H1 (cell line): Measurements from ENCODE around the gene GSTT4. TPM values are rescaled to one million over a fixed set of nuclear protein-coding genes. Genes with fewer than 3 reads are reported as not detected.

Experiments used
- CTCF ChIA-PET: fragments of 300-600 bp; sonication (Branson Sonifier 250); formaldehyde crosslinking; loops from one replicate; lab custom pipeline; 2021; ENCODE audit not compliant: partially characterized antibody; lab: Charles Lee
- POLR2A ChIA-PET: fragments of 300-600 bp; sonication (Branson Sonifier 250); formaldehyde crosslinking; loops from one replicate; lab custom pipeline; 2021; ENCODE audit warnings: inconsistent platforms; ENCODE audit not compliant: partially characterized antibody; lab: Charles Lee
- DNase-seq, 2 experiments: peaks; one replicate each; pipeline versions ENCODE4 v3.0.0 to v3.0.0-alpha.2; 2010 to 2022; ENCODE audit warnings: low spot score in 2 of 2, low read depth in 1 of 2, mixed read lengths in 1 of 2
- FAIRE-seq: peaks from 2 replicates; lab custom pipeline; 2011; peaks lifted over from hg19 to GRCh38; lab: Jason Lieb, UNC
- H2AFZ ChIP-seq: 2 replicates; pipeline ENCODE4 v1.8.1; 2012; ENCODE audit warnings: low read length, inconsistent platforms
- H2AK5ac ChIP-seq: 2 replicates; pipeline ENCODE4 v1.6.1; 2013; ENCODE audit warnings: low read depth, low read length
- H2BK120ac ChIP-seq: replicated peaks from 2 replicates; pipeline ENCODE3; 2013; ENCODE audit warnings: low read depth, low read length, inconsistent platforms
- H2BK12ac ChIP-seq: 2 replicates; pipeline ENCODE4 v1.6.1; 2013; ENCODE audit warnings: low read depth, low read length
- H2BK15ac ChIP-seq: 2 replicates; pipeline ENCODE4 v1.6.1; 2013; ENCODE audit warnings: low read length
- H2BK20ac ChIP-seq: 2 replicates; pipeline ENCODE4 v1.6.1; 2013; ENCODE audit warnings: low read length
- H2BK5ac ChIP-seq: 2 replicates; pipeline ENCODE4 v1.6.1; 2013; ENCODE audit warnings: low read depth, low read length
- H3K14ac ChIP-seq: 2 replicates; pipeline ENCODE4 v1.6.1; 2013; ENCODE audit warnings: inconsistent platforms; ENCODE audit not compliant: insufficient read length
- H3K18ac ChIP-seq: 2 replicates; pipeline ENCODE4 v1.6.1; 2013; ENCODE audit warnings: low read length; ENCODE audit errors: extremely low read depth
- H3K23ac ChIP-seq: 2 replicates; pipeline ENCODE4 v1.6.1; 2013; ENCODE audit warnings: inconsistent platforms; ENCODE audit not compliant: insufficient read length
- H3K23me2 ChIP-seq: 2 replicates; pipeline ENCODE4 v1.6.1; 2013; ENCODE audit warnings: low read depth, low read length
- H3K27ac ChIP-seq: 2 replicates; pipeline ENCODE4 v1.6.1; 2011; ENCODE audit warnings: low read depth, low read length, inconsistent platforms
- H3K27me3 ChIP-seq, 4 experiments: replicated peaks in 1 of 4; 1 replicate in 1 of 4; 2 replicates in 3 of 4; pipeline versions ENCODE4 v1.6.1 to v1.8.1; 2011 to 2013; ENCODE audit warnings: low read length in 3 of 4, mild to moderate bottlenecking in 3 of 4, inconsistent platforms in 2 of 4, mixed read lengths in 2 of 4, moderate library complexity in 1 of 4; ENCODE audit not compliant: control insufficient read depth in 3 of 4, insufficient read depth in 3 of 4; ENCODE audit errors: extremely low read depth in 1 of 4
- H3K36me3 ChIP-seq, 4 experiments: 2 replicates each; pipeline versions ENCODE4 v1.6.1 to v1.8.1; 2011 to 2013; ENCODE audit warnings: mild to moderate bottlenecking in 4 of 4, low read length in 3 of 4, moderate library complexity in 2 of 4, control low read depth in 1 of 4, inconsistent platforms in 1 of 4; ENCODE audit not compliant: insufficient read depth in 4 of 4, control insufficient read depth in 2 of 4
- H3K4ac ChIP-seq: replicated peaks from 2 replicates; pipeline ENCODE3; 2013; ENCODE audit warnings: low read length, low read depth, mixed read lengths, inconsistent platforms; ENCODE audit not compliant: insufficient read length
- H3K4me1 ChIP-seq, 4 experiments: replicated peaks in 1 of 4; 1 replicate in 1 of 4; 2 replicates in 3 of 4; pipeline versions ENCODE4 v1.6.1 to v1.8.1; 2011 to 2013; ENCODE audit warnings: low read length in 3 of 4, inconsistent platforms in 2 of 4, mixed read lengths in 1 of 4; ENCODE audit not compliant: insufficient read depth in 4 of 4, control insufficient read depth in 3 of 4
- H3K4me2 ChIP-seq, 2 experiments: 2 replicates each; pipeline versions ENCODE4 v1.6.1 to v1.8.1; 2011 to 2013; ENCODE audit warnings: low read depth in 2 of 2, low read length in 2 of 2, control low read depth in 1 of 2, inconsistent platforms in 1 of 2, mild to moderate bottlenecking in 1 of 2; ENCODE audit not compliant: insufficient read depth in 1 of 2
- H3K4me3 ChIP-seq, 4 experiments: fragments of 200-600, 300-600 bp in 1 of 4; sonication (generic), shearing (Covaris generic), sonication (Bioruptor Twin) in 1 of 4; 2 replicates each; pipeline versions ENCODE4 v1.5.1 to v1.8.1; 2011 to 2016; ENCODE audit warnings: low read length in 4 of 4, low read depth in 3 of 4, control low read depth in 2 of 4, inconsistent platforms in 2 of 4, mild to moderate bottlenecking in 2 of 4, mixed read lengths in 1 of 4, moderate library complexity in 1 of 4; ENCODE audit not compliant: insufficient read depth in 2 of 4; ENCODE audit errors: extremely low read depth in 1 of 4
- H3K56ac ChIP-seq: replicated peaks from 2 replicates; pipeline ENCODE3; 2013; ENCODE audit warnings: low read depth, mild to moderate bottlenecking, mixed read lengths, low read length, inconsistent platforms; ENCODE audit not compliant: insufficient read length
- H3K79me1 ChIP-seq: 2 replicates; pipeline ENCODE4 v1.6.1; 2013; ENCODE audit warnings: low read depth, low read length, control low read depth
- H3K79me2 ChIP-seq, 2 experiments: 2 replicates each; pipeline versions ENCODE4 v1.6.1 to v1.8.1; 2012 to 2013; ENCODE audit warnings: low read length in 2 of 2, mild to moderate bottlenecking in 2 of 2, inconsistent platforms in 1 of 2; ENCODE audit not compliant: insufficient read depth in 2 of 2, control insufficient read depth in 1 of 2
- H3K9ac ChIP-seq, 4 experiments: replicated peaks in 1 of 4; 1 replicate in 1 of 4; 2 replicates in 3 of 4; pipeline versions ENCODE4 v1.6.1 to v1.8.1; 2011 to 2013; ENCODE audit warnings: low read depth in 3 of 4, low read length in 3 of 4, control low read depth in 2 of 4, mild to moderate bottlenecking in 2 of 4, moderate library complexity in 2 of 4, inconsistent platforms in 1 of 4; ENCODE audit errors: extremely low read depth in 1 of 4
- H3K9me3 ChIP-seq, 2 experiments: 2 replicates each; pipeline versions ENCODE4 v1.6.1 to v1.8.1; 2012 to 2013; ENCODE audit warnings: mild to moderate bottlenecking in 2 of 2, moderate library complexity in 2 of 2, control low read depth in 1 of 2, inconsistent platforms in 1 of 2, low read depth in 1 of 2, low read length in 1 of 2, mixed read lengths in 1 of 2; ENCODE audit not compliant: insufficient read depth in 2 of 2
- H4K20me1 ChIP-seq, 2 experiments: replicated peaks in 1 of 2; 2 replicates each; pipeline versions ENCODE3 to v1.8.1; 2011 to 2013; ENCODE audit warnings: inconsistent platforms in 2 of 2, low read length in 2 of 2, mild to moderate bottlenecking in 1 of 2; ENCODE audit not compliant: insufficient read depth in 2 of 2, control insufficient read depth in 1 of 2
- H4K5ac ChIP-seq: 2 replicates; pipeline ENCODE4 v1.6.1; 2013; ENCODE audit warnings: low read length, low read depth, mixed read lengths, inconsistent platforms; ENCODE audit not compliant: insufficient read length
- H4K8ac ChIP-seq: 2 replicates; pipeline ENCODE4 v1.8.0; 2013; ENCODE audit warnings: mild to moderate bottlenecking, moderate library complexity, low read length, inconsistent platforms; ENCODE audit not compliant: insufficient read depth; ENCODE audit errors: extremely low read depth
- H4K91ac ChIP-seq: replicated peaks from 2 replicates; pipeline ENCODE3; 2013; ENCODE audit warnings: low read length, mixed read lengths, inconsistent platforms; ENCODE audit not compliant: insufficient read length
- ATF2 ChIP-seq: IDR thresholded peaks from 2 replicates; pipeline ENCODE4 v1.6.1; 2012; ENCODE audit warnings: low read length, inconsistent platforms
- BRCA1 ChIP-seq: IDR thresholded peaks from 2 replicates; pipeline ENCODE4 v1.6.1; 2012; ENCODE audit warnings: low read depth, low read length, improper control_type of control experiment
- CEBPB ChIP-seq: IDR thresholded peaks from 2 replicates; pipeline ENCODE4 v1.6.1; 2012; ENCODE audit warnings: low read depth, low read length
- CTBP2 ChIP-seq: IDR thresholded peaks from 2 replicates; pipeline ENCODE4 v1.7.0; 2011; ENCODE audit warnings: borderline replicate concordance, mild to moderate bottlenecking, moderate library complexity, mixed read lengths, low read length; ENCODE audit not compliant: insufficient read depth, insufficient read length
- EZH2 ChIP-seq: fragments of 200-600 bp; sonication (generic); IDR thresholded peaks from 2 replicates; pipeline ENCODE4 v1.7.1; 2012; ENCODE audit warnings: low read depth, mild to moderate bottlenecking, moderate library complexity, low read length, inconsistent platforms; ENCODE audit not compliant: severe bottlenecking
- GTF2F1 ChIP-seq: IDR thresholded peaks from 2 replicates; pipeline ENCODE4 v1.6.1; 2012; ENCODE audit warnings: low read depth, low read length, improper control_type of control experiment, borderline replicate concordance
- KDM1A ChIP-seq: fragments of 200-600, 300-600 bp; sonication (generic); IDR thresholded peaks from 2 replicates; pipeline ENCODE4 v1.7.1; 2016; ENCODE audit warnings: mild to moderate bottlenecking, low read length, borderline replicate concordance
- MAX ChIP-seq: IDR thresholded peaks from 2 replicates; pipeline ENCODE4 v1.6.1; 2012; ENCODE audit warnings: inconsistent platforms
- NANOG ChIP-seq: IDR thresholded peaks from 2 replicates; pipeline ENCODE4 v1.6.1; 2011; ENCODE audit warnings: low read length, low read depth, mild to moderate bottlenecking, inconsistent platforms; ENCODE audit not compliant: insufficient read depth, poor library complexity, severe bottlenecking
- RFX5 ChIP-seq: IDR thresholded peaks from 2 replicates; pipeline ENCODE4 v1.6.1; 2011; ENCODE audit warnings: low read depth, low read length, improper control_type of control experiment, borderline replicate concordance
- SP4 ChIP-seq: IDR thresholded peaks from 2 replicates; pipeline ENCODE4 v1.6.1; 2012; ENCODE audit warnings: low read length, inconsistent platforms
- SRF ChIP-seq: IDR thresholded peaks from 2 replicates; pipeline ENCODE4 v1.6.1; 2011; ENCODE audit warnings: mild to moderate bottlenecking, low read depth, low read length, moderate library complexity
- WGBS, 2 experiments: shearing (Covaris generic) in 1 of 2; methylation state at CpG; one replicate each; pipeline versions ENCODE4 v1.1.6 to v1.1.7; 2013 to 2015; ENCODE audit warnings: low lambda C conversion rate in 2 of 2, mixed read lengths in 2 of 2, inconsistent platforms in 1 of 2, low coverage in 1 of 2, missing lambda C conversion rate in 1 of 2; ENCODE audit not compliant: insufficient replicate concordance in 2 of 2, insufficient coverage in 1 of 2, insufficient read length in 1 of 2; ENCODE audit errors: extremely low coverage in 1 of 2, missing lambda C conversion rate in 1 of 2; 5-methylcytosine and 5-hydroxymethylcytosine counted together
- polyA plus RNA-seq, 7 experiments: library from polyadenylated mRNA; depleted of rRNA in 3 of 7; stranded (reverse) in 5 of 7; unstranded in 2 of 7; fragments of >200 nt in 5 of 7; fragments of 200-250 nt in 2 of 7; gene quantifications; 1 replicate in 5 of 7; 2 replicates in 1 of 7; 4 replicates in 1 of 7; pipeline versions ENCODE4 v1.2.1 to v1.2.3, GENCODE V29; 2011 to 2013; ENCODE audit warnings: missing spikeins in 2 of 7, mixed read lengths in 2 of 7
- total RNA-seq: library from RNA; stranded (reverse); fragmentation: NEBNext Ultra II Directional; extraction: Animal tissue kit (Norgen Biotek cat#: 25700); gene quantifications from 2 replicates; pipeline ENCODE4 v1.2.1, GENCODE V29; 2021

GSTT4 gene
- total and polyA plus RNA-seq, 2 of the 8 experiments (the other 6 are each of a cell fraction or from before 2014, with no cell fraction given) = 0.14 TPM; not detected in 1

DNA sequence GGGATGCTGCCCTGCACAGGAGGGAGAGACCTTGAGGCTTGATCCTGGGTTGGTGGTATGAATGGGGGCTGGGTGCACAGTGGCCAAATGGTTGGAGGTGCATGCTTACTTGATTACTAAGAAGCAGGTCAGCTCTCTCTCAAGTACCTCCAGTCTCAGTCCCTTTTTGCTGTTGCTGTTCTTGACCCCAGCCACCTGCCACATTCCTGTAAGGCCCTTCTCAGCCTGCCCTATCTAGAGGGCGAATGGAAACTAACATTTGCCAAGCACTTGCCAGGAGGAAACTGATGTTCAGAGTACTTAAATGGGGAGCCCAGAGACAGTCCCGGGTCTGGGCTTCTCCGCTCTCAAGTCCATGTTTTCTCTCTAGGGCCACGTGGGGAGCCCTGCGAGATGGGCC, 45.8 kb upstream of the GSTT4 start:
- Histone ChIP-seq H3K79me2 (no peaks in the 10 kb centered on the region), H2AFZ (no peak overlapping the region), H3K79me1 (no peaks in the 10 kb centered on the region), H3K9me3 (no peaks in the 10 kb centered on the region), H3K23ac (no peak overlapping the region), H3K27me3 (no peaks in the 10 kb centered on the region), H2AK5ac (no peak overlapping the region), H3K4me2 (no peak overlapping the region), H4K8ac (no peak overlapping the region), H4K20me1 (peaks cover 0 to 3% of the 10 kb centered on the region in 2 experiments), H2BK15ac (no peak overlapping the region), H3K4me1 (no peaks in the 10 kb centered on the region), H3K23me2 (no peaks in the 10 kb centered on the region), H4K91ac (no peak overlapping the region), H4K5ac (no peak overlapping the region), H3K36me3 (peaks cover 0 to 19% (median 15%) of the 10 kb centered on the region in 4 experiments; a peak in 6 of 8 replicates), H2BK120ac (no peak overlapping the region), H3K9ac (no peak overlapping the region), H3K27ac (no peak overlapping the region), H2BK5ac (no peak overlapping the region), H3K56ac (no peak overlapping the region), H2BK20ac (no peak overlapping the region), H3K18ac (no peak overlapping the region), H3K14ac (no peak overlapping the region), H3K4ac (no peak overlapping the region), H3K4me3 (no peak overlapping the region), H2BK12ac (no peak overlapping the region)
- FAIRE-seq = no peak
- ChIA-PET POLR2A (interaction anchor here (1.1 kb wide), 1 partner anchor 11 kb away, joined by 3 read pairs; no protein-coding TSS in a partner anchor), CTCF (interaction anchor here (2.7 kb wide), 1 partner anchor 10 kb away, joined by 7 read pairs; no protein-coding TSS in a partner anchor)
- no peak for DNase-seq
- 79% methylated on average over 5 of the region's 5 CpGs; no CpG with 5 or more reads in 1 of the 2 experiments for WGBS, 2 experiments
- no peak for TF ChIP-seq RFX5
- TF ChIP-seq SP4 = no peak
- TF ChIP-seq CEBPB = no peak
- no peak for TF ChIP-seq KDM1A
- no peak for TF ChIP-seq MAX
- no peak for TF ChIP-seq EZH2
- TF ChIP-seq ATF2 = no peak
- TF ChIP-seq SRF = no peak
- no peak for TF ChIP-seq GTF2F1
- TF ChIP-seq BRCA1 = no peak
- TF ChIP-seq NANOG = no peak
- no peak for TF ChIP-seq CTBP2
